ENCODE measurements around the gene CHSY3. TPM values are rescaled to one million over a fixed set of nuclear protein-coding genes. Genes with fewer than 3 reads are reported as not detected.

CHSY3 gene
- total RNA-seq, 1 donor = 9.9 TPM

DNA sequence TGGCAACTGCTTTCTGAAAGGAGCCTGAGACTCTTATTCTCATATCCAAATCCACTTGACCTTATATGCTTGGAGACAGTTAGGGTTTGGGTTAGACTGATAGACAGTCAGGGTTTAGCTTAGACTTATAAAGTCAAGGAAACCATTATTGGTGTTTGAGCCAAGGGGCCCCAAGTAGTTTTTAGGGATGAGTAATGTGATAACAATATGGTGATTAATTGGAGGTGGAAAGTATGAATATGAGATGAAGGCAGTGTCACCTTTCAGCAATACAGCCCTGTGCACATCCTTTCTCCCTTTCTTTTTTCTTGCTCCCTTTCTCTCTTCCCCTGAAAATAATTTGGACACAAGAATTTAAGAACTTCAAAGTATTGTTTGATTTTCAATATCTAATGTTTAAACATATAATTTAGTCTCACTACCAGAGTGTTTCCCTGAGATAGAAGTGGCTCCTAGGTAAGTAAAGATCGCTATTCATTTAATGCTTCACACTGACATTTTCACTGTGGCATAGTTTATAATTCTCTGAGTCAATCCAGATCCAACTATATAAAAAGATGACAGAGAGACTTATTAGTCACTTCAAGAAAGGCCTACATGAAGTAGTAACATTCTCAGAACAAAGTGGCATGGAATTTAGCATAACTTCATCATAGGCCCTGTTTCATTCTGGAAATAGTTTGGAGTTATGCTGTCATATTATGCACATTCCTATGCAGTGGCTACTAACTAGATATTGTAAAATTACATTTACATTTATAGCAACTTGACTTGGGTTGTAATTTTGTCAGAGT lies 200.8 kb downstream of the CHSY3 start:
- no peak for DNase-seq (ENCODE audit: low read depth)
- TF ChIP-seq, protein P1, sequence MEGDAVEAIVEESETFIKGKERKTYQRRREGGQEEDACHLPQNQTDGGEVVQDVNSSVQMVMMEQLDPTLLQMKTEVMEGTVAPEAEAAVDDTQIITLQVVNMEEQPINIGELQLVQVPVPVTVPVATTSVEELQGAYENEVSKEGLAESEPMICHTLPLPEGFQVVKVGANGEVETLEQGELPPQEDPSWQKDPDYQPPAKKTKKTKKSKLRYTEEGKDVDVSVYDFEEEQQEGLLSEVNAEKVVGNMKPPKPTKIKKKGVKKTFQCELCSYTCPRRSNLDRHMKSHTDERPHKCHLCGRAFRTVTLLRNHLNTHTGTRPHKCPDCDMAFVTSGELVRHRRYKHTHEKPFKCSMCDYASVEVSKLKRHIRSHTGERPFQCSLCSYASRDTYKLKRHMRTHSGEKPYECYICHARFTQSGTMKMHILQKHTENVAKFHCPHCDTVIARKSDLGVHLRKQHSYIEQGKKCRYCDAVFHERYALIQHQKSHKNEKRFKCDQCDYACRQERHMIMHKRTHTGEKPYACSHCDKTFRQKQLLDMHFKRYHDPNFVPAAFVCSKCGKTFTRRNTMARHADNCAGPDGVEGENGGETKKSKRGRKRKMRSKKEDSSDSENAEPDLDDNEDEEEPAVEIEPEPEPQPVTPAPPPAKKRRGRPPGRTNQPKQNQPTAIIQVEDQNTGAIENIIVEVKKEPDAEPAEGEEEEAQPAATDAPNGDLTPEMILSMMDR (IDR thresholded peaks at IDR 0.05; ENCODE audit: insufficient read depth, low read depth, low read length) = no peak

DNA sequence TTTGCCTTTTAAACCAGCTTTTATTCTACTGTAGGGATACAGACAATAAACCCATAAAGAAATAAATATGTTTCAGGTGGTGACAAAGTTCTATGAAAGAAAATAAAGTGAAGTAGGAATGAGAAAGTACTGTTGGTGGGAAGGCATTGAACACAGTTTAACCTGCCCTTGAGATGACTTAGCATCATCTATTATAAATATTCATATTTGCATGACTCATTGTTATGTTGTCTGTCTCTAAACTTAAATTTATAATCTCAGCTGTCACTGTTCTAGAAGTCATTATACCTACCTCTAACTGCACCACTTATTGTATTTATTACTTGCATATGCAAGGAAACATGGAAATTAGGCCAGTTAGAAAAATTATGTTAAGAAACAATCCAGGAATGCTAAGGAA lies 202.2 kb downstream of the CHSY3 start:
- no peak for DNase-seq (ENCODE audit: low read depth)
- TF ChIP-seq, protein P1 (IDR thresholded peaks at IDR 0.05; ENCODE audit: insufficient read depth, low read depth, low read length) = no peak
- no peak overlapping the region for H3K4me3 ChIP-seq (ENCODE audit: low read depth, low read length)

More for the DNA sequence above, 200.8 kb downstream of the CHSY3 start:
- no peak overlapping the region for H3K4me3 ChIP-seq (ENCODE audit: low read depth, low read length)

DNA sequence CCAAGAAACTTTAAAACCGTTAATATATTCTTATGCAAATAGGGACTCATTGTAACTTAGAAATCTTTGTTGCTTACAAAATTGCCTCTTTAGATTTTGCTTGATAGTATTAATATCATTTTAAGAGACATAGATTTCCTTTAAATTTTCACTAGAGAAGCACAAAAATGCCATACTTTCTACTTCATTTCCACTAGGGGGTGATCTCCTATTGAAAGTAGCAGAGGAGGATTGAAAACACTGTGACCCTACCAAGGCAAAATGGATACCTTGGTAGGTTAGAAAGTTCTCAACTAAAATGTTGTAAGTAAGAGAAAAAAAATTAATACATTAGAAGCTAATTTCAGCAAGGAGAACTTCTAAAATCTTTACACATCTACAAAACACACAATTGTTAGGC lies 204.9 kb downstream of the CHSY3 start:
- H3K4me3 ChIP-seq (ENCODE audit: low read depth, low read length) = no peak overlapping the region
- DNase-seq (ENCODE audit: low read depth) = peak; percentile 29
- TF ChIP-seq, protein P1 (IDR thresholded peaks at IDR 0.05; ENCODE audit: insufficient read depth, low read depth, low read length) = peak; percentile 65

DNA sequence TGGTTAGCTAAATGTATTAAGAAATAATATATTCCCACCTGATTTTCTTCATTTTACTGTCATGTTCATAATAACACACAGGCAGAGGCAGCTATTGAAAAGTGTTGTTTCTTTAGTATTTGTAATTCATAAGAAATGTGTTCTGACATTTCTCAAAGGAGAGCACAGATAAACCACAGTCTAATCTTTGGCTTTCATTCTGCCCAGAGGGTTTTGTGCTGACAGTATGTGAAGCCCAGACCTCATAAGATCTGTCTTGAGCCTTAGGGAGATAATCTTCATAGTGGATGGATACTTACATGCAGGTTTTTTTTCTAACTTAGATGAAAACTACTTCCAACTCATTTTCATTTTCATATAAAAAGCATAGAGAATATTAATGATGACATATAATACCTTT lies 206.1 kb downstream of the CHSY3 start:
- no peak for DNase-seq (ENCODE audit: low read depth)
- TF ChIP-seq, protein P1 (IDR thresholded peaks at IDR 0.05; ENCODE audit: insufficient read depth, low read depth, low read length) = no peak
- no peak overlapping the region for H3K4me3 ChIP-seq (ENCODE audit: low read depth, low read length)

DNA sequence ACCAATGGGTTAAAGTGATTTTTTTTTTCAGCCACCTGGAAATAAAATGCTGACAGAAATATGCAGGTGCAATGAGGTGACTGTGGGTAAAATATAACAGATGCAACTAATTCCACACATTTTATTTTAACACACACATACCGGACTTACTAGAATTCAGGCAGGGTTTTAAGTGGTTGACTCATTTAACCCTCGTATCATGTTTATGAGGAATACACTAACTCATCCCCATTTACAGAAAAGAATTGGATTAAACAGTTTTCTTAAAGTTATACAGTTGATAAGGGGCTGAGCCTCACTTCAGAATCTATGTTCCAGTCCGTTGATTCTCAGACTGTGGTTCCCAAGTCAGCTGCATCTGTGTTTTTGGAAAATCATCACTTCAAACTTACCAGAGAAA lies 207.5 kb downstream of the CHSY3 start:
- no peak for DNase-seq (ENCODE audit: low read depth)
- no peak overlapping the region for H3K4me3 ChIP-seq (ENCODE audit: low read depth, low read length)
- TF ChIP-seq, protein P1 (IDR thresholded peaks at IDR 0.05; ENCODE audit: insufficient read depth, low read depth, low read length) = no peak

DNA sequence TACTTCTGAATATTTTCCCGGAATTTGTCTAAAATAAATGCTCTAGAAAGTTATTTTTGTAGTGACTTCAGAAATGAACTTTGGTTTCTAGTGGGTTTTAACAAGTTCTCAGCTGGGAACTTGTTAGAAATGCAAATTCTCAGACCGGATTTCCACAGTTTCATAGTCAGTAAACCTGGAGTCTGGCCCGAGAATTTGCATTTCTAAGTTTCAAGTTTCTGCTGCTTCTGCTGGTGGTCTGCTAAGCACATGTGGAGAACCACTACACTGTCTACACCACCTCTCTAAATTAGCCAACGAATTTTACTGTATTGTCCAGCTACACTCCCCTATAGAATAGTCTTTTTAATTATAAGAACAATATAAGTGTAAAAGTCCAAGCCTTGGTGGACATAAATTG lies 208.0 kb downstream of the CHSY3 start:
- no peak overlapping the region for H3K4me3 ChIP-seq (ENCODE audit: low read depth, low read length)
- TF ChIP-seq, protein P1 (IDR thresholded peaks at IDR 0.05; ENCODE audit: insufficient read depth, low read depth, low read length) = no peak
- DNase-seq (ENCODE audit: low read depth) = no peak

DNA sequence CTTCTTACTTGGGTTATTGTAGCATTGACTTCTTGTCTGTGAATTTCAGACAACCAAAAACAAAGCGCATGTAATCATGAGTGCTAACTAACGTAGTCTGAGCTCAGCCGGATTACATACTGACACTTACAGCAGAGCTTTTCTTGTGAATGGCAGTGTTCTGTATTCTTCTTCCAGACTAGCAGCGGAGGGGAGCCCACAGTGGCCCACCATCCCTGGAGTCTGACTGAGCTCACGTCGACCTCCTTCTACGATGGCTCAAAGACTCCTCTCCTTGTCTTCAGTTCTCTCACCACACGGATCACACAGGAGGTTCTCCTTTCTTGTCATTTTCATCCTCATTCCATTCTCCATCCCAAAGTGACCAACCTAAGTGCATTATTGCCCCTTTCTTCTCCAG lies 211.4 kb downstream of the CHSY3 start:
- DNase-seq (ENCODE audit: low read depth) = no peak
- no peak overlapping the region for H3K4me3 ChIP-seq (ENCODE audit: low read depth, low read length)
- TF ChIP-seq, protein P1 (IDR thresholded peaks at IDR 0.05; ENCODE audit: insufficient read depth, low read depth, low read length) = no peak
